Subcutaneous adipose tissue (tissue), 4 donors: ENCODE results near the gene AGBL4. TPM values are rescaled to one million over a fixed set of nuclear protein-coding genes. Genes with fewer than 3 reads are reported as not detected.

ENCODE experiments used
- CTCF ChIP-seq: fragments of 450-650 bp; IDR thresholded peaks from one replicate; pipeline ENCODE4 v1.5.1; 2016; ENCODE audit warnings: low read depth, mild to moderate bottlenecking, control low read depth, antibody characterized with exemption, moderate library complexity
- total RNA-seq, 4 donors: library from RNA; depleted of rRNA; stranded (reverse); fragments of >200 nt; gene quantifications; one replicate each; pipeline ENCODE4 v1.1.0, GENCODE V29; 2016

Gene AGBL4
- total RNA-seq, 4 donors from 2014 or later = 0.16 to 3.6 (median 0.59) TPM

GRCh38 chr1:48903291-48903690, 1120.5 kb downstream of the AGBL4 start:
- no peak for TF ChIP-seq CTCF

DNA sequence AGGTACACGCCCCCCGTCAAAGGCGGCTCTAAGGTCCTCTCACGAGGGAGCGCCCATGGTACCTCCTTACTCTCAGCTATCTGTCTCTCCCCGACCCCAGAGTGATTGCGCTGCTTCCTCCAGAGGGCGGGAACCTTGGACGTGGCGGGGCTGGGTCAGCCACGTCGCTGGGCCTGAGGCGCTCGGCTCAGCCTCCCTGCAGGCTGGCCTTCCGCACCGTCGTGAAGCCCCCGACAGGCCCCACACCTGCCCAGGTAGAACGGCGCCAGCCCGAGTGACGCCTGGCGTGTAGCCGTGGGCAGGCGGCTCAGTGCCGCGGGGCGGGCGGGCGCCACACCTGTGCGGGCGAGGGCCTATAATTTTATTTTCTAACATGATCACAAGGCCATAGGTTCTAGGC, 1124.9 kb downstream of the AGBL4 start:
- TF ChIP-seq CTCF = no peak

- no peak for TF ChIP-seq CTCF
Observed at GRCh38 chr1:48889615-48890014, 1134.1 kb downstream of the AGBL4 start.

DNA sequence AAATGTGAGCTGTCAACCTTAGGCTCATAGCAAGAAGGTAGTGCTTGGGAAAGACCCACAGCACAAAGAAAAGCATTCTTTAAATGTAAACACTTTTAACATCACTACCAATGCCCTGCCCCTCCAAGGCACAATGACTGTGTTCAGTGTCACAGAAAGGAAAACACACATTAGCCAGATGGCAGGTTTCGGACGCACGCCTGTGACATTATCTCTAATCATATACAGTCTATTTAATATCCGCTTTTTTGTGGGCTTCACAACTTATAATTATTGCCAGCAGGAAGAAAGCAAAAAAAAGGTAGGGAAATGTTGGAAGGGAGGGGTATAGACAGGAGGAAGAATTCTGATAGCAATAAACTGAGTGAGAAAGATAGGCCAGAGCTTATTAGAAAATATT, 1134.7 kb downstream of the AGBL4 start:
- no peak for TF ChIP-seq CTCF

- no peak for TF ChIP-seq CTCF
Observed at GRCh38 chr1:48887796-48888195, 1136.0 kb downstream of the AGBL4 start.

- no peak for TF ChIP-seq CTCF
Observed at GRCh38 chr1:48882020-48882419, 1141.7 kb downstream of the AGBL4 start.

DNA sequence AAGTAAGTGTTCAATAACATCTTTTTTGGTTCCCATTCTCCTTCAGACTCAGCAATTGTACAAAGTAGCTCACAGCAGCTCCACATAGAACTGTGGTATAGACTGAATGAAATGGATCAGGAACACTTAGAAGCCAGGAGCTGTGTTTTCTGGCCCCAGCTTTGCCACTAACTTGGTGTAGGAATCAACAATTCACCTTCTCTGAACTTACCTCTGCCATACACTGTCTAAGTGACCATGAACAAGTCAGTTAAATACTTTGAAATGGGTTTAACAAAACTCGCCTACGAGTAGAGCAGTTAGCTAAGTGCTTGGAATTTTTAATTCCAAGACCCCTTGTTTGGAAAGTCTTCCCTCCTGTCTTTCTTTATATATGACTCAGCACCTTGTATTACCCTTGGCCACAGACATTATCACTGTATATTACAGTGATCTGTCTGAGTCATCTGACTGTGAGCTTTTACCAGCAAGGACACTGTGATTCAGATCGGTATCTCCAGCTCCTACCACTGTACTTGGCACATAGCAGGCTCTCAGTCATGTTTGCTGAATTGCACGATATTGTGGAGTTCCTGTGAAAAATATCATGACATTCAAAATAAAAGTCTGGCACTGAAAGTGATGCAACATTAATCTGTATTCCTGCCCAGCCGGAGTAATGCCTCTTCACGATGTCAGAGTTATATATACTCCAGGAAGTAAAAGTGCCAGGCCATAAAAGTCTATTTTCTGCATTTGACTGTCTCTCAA, 1145.4 kb downstream of the AGBL4 start:
- no peak for TF ChIP-seq CTCF
